HCT116 (cell line): ENCODE data around the gene MUSTN1. TPM values are rescaled to one million over a fixed set of nuclear protein-coding genes. Genes with fewer than 3 reads are reported as not detected.

Source experiments
- ATAC-seq: fragments of 200-7000 bp; cut with Tn5 transposase; 2 replicates; pipeline ENCODE4 v1.9.1; 2020; ENCODE audit warnings: mild to moderate bottlenecking, moderate library complexity
- BruUV-seq: library from RNA; stranded (reverse); fragments of 400-500 nt; replicated peaks from 2 replicates; lab custom pipeline; 2021; lab: Mats Ljungman, UMichigan
- CTCF ChIA-PET: fragments of 300-600 bp; sonication (Branson Sonifier 250); formaldehyde crosslinking; loops from one replicate; lab custom pipeline; 2021; ENCODE audit warnings: antibody characterized with exemption; lab: Charles Lee
- POLR2A ChIA-PET: fragments of 300-600, 350-600 bp; sonication (Branson Sonifier 250); formaldehyde crosslinking; loops from one replicate; lab custom pipeline; 2021; ENCODE audit warnings: antibody characterized with exemption; lab: Charles Lee
- RAD21 ChIA-PET, 2 experiments: fragments of 300-600 bp; sonication (Branson Sonifier 250); formaldehyde crosslinking; loops; one replicate each; lab custom pipeline; 2023; ENCODE audit warnings: low total read pairs in 2 of 2; ENCODE audit not compliant: uncharacterized antibody in 2 of 2, unreplicated experiment in 2 of 2, low non-redundant PET in 1 of 2; lab: Charles Lee
- DNase-seq: peaks from one replicate; pipeline ENCODE4 v3.0.0-alpha.2; 2010; ENCODE audit warnings: low read depth, low spot score
- H2AFZ ChIP-seq: fragments of 200-600 bp; shearing (Covaris generic), sonication (generic); 2 replicates; pipeline ENCODE4 v1.6.1; 2017; ENCODE audit warnings: low read depth, mixed run types, mixed read lengths, antibody characterized with exemption, low read length; ENCODE audit not compliant: poor library complexity, severe bottlenecking
- H3K27ac ChIP-seq: 2 replicates; pipeline ENCODE4 v1.5.1; 2012; ENCODE audit warnings: low read depth, low read length
- H3K27me3 ChIP-seq: fragments of 200-600 bp; sonication (generic); 2 replicates; pipeline ENCODE4 v1.6.1; 2016; ENCODE audit warnings: mixed run types, low read length, mixed read lengths; ENCODE audit not compliant: insufficient read depth
- H3K36me3 ChIP-seq, 2 experiments: fragments of 200-500 bp in 1 of 2; fragments of 200-600 bp in 1 of 2; sonication (Bioruptor generic) in 1 of 2; sonication (generic) in 1 of 2; 2 replicates each; pipeline versions ENCODE4 v1.5.1 to v1.6.1; 2014 to 2016; ENCODE audit warnings: low read length in 2 of 2, inconsistent platforms in 1 of 2, mixed read lengths in 1 of 2, mixed run types in 1 of 2; ENCODE audit not compliant: insufficient read depth in 2 of 2, control insufficient read depth in 1 of 2
- H3K4me1 ChIP-seq, 2 experiments: fragments of 200-600 bp in 1 of 2; sonication (generic) in 1 of 2; 2 replicates each; pipeline versions ENCODE4 v1.5.1 to v1.6.1; 2012 to 2017; ENCODE audit warnings: low read length in 2 of 2, inconsistent platforms in 1 of 2, mild to moderate bottlenecking in 1 of 2, mixed read lengths in 1 of 2, mixed run types in 1 of 2, moderate library complexity in 1 of 2; ENCODE audit not compliant: insufficient read depth in 2 of 2, control insufficient read depth in 1 of 2
- H3K4me2 ChIP-seq: fragments of 200-600 bp; sonication (generic); 2 replicates; pipeline ENCODE4 v1.6.1; 2017; ENCODE audit warnings: mixed run types, low read length, mixed read lengths
- H3K4me3 ChIP-seq, 2 experiments: fragments of 200-600 bp in 1 of 2; sonication (generic) in 1 of 2; replicated peaks in 1 of 2; 2 replicates each; pipeline ENCODE4 v1.5.1; 2011 to 2016; ENCODE audit warnings: low read length in 2 of 2, control low read depth in 1 of 2, low read depth in 1 of 2, mild to moderate bottlenecking in 1 of 2, mixed read lengths in 1 of 2, mixed run types in 1 of 2
- H3K79me2 ChIP-seq: fragments of 200-600 bp; sonication (generic); 2 replicates; pipeline ENCODE4 v1.6.1; 2017; ENCODE audit warnings: mild to moderate bottlenecking, mixed run types, low read length, moderate library complexity, mixed read lengths; ENCODE audit not compliant: insufficient read depth
- H3K9ac ChIP-seq: fragments of 200-600 bp; sonication (generic); 2 replicates; pipeline ENCODE4 v1.6.1; 2016; ENCODE audit warnings: low read length, mixed read lengths
- H3K9me2 ChIP-seq: fragments of 200-600 bp; sonication (generic), shearing (Covaris generic); 2 replicates; pipeline ENCODE4 v1.6.1; 2017; ENCODE audit warnings: mixed run types, mild to moderate bottlenecking, moderate library complexity; ENCODE audit not compliant: insufficient read depth
- H3K9me3 ChIP-seq, 2 experiments: fragments of 200-500 bp in 1 of 2; fragments of 200-600 bp in 1 of 2; sonication (Bioruptor generic) in 1 of 2; sonication (generic) in 1 of 2; 2 replicates each; pipeline ENCODE4 v1.6.1; 2014 to 2017; ENCODE audit warnings: low read length in 2 of 2, mixed read lengths in 2 of 2, inconsistent platforms in 1 of 2, low read depth in 1 of 2, mild to moderate bottlenecking in 1 of 2, mixed run types in 1 of 2, moderate library complexity in 1 of 2; ENCODE audit not compliant: control insufficient read depth in 1 of 2, insufficient read depth in 1 of 2
- H4K20me1 ChIP-seq: fragments of 200-600 bp; sonication (generic), shearing (Covaris generic); 2 replicates; pipeline ENCODE4 v1.6.1; 2017; ENCODE audit warnings: mixed run types, mild to moderate bottlenecking, moderate library complexity; ENCODE audit not compliant: insufficient read depth
- CEBPB ChIP-seq: IDR thresholded peaks from 2 replicates; pipeline ENCODE4 v1.6.1; 2012; ENCODE audit warnings: low read depth
- EZH2 ChIP-seq: fragments of 200-600 bp; sonication (generic); IDR thresholded peaks from 2 replicates; pipeline ENCODE4 v1.6.1; 2017; ENCODE audit warnings: antibody characterized with exemption, mixed run types
- POLR2A ChIP-seq: IDR thresholded peaks from 2 replicates; pipeline ENCODE4 v1.7.0; 2011; ENCODE audit warnings: borderline replicate concordance; ENCODE audit not compliant: insufficient read depth, insufficient read length; ENCODE audit errors: extremely low read depth
- SRF ChIP-seq: IDR thresholded peaks from 2 replicates; pipeline ENCODE4 v1.6.1; 2012; ENCODE audit warnings: low read depth
- ZNF274 ChIP-seq: fragments of 200-500 bp; sonication (Bioruptor generic); IDR thresholded peaks from 2 replicates; pipeline ENCODE4 v1.6.1; 2014; ENCODE audit warnings: mild to moderate bottlenecking, low read depth, low read length, inconsistent platforms
- intact Hi-C: fragments of 100-400 bp; cut with micrococcal nuclease; formaldehyde crosslinking; loops from 2 replicates; pipeline ENCODE4 v1.10.0; 2022
- total RNA-seq: library from RNA; stranded (reverse); gene quantifications from one replicate; pipeline ENCODE4 v1.2.1, GENCODE V29; 2021; ENCODE audit not compliant: unreplicated experiment
- TF ChIP-seq, protein P1 (sequence below): IDR thresholded peaks from 2 replicates; pipeline ENCODE4 v1.6.1; 2012
- TF ChIP-seq, protein P2 (sequence below): IDR thresholded peaks from 2 replicates; pipeline ENCODE4 v1.6.1; 2011; ENCODE audit warnings: mild to moderate bottlenecking, low read length, moderate library complexity; ENCODE audit not compliant: insufficient replicate concordance; ENCODE audit errors: extremely low read depth

MUSTN1 gene
- total RNA-seq, 1 experiment from 2014 or later: 0.44 TPM

DNA sequence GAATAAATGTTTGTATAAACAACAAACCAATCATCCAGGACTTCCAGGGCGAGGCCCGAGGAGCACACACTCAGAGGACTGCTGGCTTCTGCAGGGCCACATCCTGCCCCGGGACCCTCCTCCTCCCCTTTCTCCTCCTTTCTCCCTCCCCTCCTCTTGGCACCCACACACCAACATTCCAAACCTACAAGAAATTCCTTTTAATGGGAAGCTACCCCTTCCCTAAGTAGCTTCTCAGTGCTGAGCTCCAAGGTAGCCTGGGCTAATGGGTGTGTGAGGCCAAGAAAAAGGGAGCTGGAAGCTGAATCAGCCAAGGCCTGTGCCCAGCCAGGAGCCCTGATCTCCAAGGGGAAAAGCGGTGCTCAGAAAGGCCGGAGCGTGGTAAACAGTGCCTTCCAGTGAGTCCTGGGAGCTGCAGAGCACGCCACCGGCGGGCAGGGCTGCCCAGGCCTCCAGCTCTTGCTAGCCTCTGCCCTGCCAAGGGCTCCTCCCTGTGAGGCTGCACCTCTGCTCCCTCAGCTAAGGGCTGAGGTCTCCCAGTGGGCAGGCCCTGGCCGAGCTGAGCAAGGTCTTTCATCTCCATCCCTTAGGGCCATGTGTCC lies 36.3 kb downstream of the MUSTN1 start:
- RAD21 ChIA-PET: no interaction called here
- Histone ChIP-seq H3K9me3 (no peaks in the 10 kb centered on the region), H3K4me2 (no peak overlapping the region), H3K27me3 (no peaks in the 10 kb centered on the region), H3K9ac (no peak overlapping the region), H3K4me3 (no peak overlapping the region), H3K79me2 (no peaks in the 10 kb centered on the region)
- POLR2A ChIA-PET: interaction anchor here (1.2 kb wide), 1 partner anchor 10 kb away, joined by 3 read pairs; no protein-coding TSS in a partner anchor
- CTCF ChIA-PET: interaction anchor here (0.6 to 1.3 kb wide), 6 partner anchors 8 to 33 kb away, joined by 3 to 5 read pairs (median 4); no protein-coding TSS in a partner anchor
- TF ChIP-seq CEBPB: no peak
- no peak for TF ChIP-seq EZH2
- TF ChIP-seq SRF: no peak
- TF ChIP-seq POLR2A: no peak
- TF ChIP-seq, protein P1, sequence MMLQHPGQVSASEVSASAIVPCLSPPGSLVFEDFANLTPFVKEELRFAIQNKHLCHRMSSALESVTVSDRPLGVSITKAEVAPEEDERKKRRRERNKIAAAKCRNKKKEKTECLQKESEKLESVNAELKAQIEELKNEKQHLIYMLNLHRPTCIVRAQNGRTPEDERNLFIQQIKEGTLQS: no peak
- TF ChIP-seq ZNF274: no peak
- TF ChIP-seq, protein P2, sequence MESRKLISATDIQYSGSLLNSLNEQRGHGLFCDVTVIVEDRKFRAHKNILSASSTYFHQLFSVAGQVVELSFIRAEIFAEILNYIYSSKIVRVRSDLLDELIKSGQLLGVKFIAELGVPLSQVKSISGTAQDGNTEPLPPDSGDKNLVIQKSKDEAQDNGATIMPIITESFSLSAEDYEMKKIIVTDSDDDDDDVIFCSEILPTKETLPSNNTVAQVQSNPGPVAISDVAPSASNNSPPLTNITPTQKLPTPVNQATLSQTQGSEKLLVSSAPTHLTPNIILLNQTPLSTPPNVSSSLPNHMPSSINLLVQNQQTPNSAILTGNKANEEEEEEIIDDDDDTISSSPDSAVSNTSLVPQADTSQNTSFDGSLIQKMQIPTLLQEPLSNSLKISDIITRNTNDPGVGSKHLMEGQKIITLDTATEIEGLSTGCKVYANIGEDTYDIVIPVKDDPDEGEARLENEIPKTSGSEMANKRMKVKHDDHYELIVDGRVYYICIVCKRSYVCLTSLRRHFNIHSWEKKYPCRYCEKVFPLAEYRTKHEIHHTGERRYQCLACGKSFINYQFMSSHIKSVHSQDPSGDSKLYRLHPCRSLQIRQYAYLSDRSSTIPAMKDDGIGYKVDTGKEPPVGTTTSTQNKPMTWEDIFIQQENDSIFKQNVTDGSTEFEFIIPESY: no peak
- TF ChIP-seq, all 23 proteins: peak for 0
- no TSS peak for BruUV-seq
- Histone ChIP-seq H3K27ac (no peak overlapping the region), H4K20me1 (no peaks in the 10 kb centered on the region), H2AFZ (peak overlapping the region; percentile 22), H3K9me2 (no peaks in the 10 kb centered on the region), H3K4me1 (peaks cover 0 to 7% of the 10 kb centered on the region in 2 experiments; a peak in 1 of 4 replicates), H3K36me3 (no peaks in the 10 kb centered on the region)
- ATAC-seq: peak; percentile 31
- no peak for DNase-seq
- intact Hi-C loops: no loop called here
